Limb (tissue), 2 donors: ENCODE results near the gene MRPS18A.

Experiments
- DNase-seq, 2 donors: peaks; one replicate each; pipeline ENCODE4 v3.0.0-alpha.2; 2016; ENCODE audit errors: extremely low spot score in 2 of 2

The MRPS18A gene

DNA sequence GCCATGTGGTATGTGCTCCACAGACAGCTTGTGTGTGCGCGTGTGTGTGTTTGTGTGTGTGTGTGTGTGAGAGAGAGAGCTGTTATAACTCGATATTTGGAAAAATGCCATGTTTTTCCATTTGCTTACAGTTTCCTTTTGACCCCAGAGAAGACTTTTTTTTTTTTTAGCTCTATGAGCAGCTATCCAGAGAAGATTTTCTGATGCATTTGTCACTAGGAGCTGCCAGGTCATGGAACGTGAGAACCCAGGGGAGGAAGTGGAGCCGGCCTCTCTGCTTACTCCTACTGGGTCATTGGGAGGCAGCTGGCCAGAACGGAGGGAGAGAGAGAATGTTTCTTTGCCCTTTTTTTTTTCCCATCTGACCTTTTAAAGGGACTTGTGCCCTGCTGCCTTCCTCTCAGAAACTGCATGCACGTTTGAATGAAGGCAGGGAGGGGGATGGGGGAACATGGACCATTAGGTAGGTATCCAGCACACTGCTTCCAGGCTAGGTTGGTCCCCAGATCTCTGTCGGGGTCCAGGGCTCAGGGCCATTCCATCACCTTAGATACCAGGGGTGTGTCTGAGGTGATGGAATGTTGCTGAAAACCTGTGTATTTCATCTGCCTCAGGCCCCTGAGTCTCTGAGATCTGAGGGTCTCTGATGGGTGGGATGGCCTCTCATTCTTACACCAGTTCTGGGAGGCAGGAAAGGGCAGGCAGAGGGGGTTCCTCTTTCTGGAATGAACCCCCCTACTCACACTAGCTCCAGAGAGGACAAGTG is 11.2 kb upstream of the MRPS18A start:
- DNase-seq = peak in 1 of 2 donors; percentile 55

DNA sequence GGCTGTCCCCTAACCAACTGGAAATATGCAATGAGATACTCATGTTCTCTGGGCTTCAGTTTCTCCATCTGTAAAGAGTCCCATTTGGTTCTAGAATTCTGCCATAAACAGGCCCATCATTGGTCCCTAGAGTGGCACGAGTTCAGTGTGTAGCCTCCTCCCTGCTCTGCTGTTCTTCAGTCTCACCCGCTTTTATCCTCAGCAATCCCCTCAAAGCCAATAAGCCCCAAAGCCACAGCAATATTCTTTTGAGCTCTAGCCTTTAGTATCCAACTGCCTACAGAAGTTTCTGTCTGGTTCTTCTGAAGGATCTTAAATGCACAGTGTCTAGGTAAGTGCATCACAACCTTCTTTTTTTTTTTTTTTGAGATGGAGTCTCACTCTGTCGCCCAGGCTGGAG is 9.8 kb upstream of the MRPS18A start:
- DNase-seq = no peak

DNA sequence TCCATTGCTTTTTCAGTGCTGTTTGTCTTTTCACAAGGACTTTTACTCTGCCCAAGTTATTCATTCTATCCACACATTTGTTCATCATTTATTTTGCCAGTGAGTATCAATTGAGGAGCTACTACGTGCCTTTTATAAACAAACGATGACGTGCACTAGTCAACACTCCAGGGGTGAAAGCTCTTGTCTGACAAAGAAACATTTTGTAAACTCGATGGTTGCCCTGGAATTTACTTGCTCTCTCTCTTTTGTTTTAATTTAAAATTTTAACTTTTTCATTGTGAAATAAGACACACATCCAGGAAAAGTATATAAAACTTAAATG is 8.3 kb upstream of the MRPS18A start:
- DNase-seq = no peak

DNA sequence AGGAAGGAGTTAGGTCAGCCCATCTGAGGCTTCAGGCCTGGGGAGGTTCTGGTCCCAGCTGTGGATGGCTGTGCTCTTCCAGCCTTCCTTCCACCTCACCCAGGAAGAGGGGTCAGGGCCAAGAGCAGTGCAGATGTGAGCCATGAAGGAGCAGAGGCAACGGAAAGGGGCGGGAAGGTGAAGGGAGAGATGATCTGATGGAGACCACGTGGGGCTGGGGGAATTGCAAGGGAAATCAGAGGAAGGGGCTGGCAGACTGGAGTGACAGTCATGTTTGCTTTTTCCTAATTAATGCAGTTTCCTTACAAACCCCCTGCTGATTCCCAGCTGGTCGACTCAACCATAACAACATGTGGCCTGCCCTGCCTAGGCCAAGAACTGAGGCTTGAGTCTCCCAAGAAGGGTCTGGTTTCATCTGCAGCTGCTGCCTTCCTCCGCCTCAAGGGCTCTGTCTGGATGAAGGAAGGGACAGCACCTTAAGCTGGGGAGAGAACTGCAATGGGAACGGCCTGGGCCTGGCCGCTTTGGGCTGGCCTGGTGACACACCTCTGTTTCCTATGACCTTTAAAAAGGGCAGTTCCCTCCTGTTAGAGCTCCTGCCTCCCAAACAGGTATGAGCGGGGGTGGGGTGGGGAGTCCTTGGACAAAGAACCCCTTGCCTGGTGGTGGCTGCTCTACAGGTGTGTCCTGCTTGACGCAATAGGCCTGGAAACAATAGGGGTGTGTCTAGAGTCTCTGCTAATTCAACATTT is 7.8 kb upstream of the MRPS18A start:
- DNase-seq = peak in 1 of 2 donors; percentile 55

DNA sequence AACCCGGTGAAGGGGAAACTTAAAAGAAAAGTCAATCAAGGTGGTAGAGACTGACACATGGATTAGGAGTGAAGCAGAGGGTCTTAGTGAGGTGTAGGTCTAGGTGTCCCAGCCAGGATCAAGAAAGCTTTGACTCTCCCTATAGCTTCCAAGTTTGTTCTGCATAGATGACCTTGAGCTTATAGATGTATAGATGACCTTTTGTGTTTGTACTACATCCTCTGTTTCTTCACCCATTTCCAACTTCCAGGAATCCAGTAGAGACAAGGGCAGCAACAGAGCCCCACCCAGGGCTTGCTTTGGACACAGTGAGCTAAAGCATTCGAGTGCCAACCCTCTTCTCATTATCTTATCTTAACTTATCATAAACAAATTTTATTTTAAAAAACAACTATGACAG is 1.8 kb upstream of the MRPS18A start:
- no peak for DNase-seq

DNA sequence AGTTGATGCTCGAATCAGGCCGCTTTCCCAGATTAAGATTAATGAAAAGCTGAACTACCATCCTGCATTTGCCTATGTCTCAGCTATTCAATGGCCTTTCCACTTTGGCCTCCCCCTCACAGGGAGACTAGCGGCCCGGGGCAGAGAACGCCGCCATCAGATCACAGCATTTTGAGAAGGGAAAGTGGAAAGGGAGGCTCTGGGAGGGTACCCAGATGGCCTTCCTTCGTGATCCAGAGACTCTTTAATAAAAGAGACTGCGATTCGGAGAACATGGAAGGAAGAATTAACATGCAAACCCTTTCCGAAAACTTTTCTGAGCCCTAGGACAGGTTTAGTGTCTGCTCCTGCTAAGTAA is 533 bp downstream of the MRPS18A start:
- DNase-seq = no peak

DNA sequence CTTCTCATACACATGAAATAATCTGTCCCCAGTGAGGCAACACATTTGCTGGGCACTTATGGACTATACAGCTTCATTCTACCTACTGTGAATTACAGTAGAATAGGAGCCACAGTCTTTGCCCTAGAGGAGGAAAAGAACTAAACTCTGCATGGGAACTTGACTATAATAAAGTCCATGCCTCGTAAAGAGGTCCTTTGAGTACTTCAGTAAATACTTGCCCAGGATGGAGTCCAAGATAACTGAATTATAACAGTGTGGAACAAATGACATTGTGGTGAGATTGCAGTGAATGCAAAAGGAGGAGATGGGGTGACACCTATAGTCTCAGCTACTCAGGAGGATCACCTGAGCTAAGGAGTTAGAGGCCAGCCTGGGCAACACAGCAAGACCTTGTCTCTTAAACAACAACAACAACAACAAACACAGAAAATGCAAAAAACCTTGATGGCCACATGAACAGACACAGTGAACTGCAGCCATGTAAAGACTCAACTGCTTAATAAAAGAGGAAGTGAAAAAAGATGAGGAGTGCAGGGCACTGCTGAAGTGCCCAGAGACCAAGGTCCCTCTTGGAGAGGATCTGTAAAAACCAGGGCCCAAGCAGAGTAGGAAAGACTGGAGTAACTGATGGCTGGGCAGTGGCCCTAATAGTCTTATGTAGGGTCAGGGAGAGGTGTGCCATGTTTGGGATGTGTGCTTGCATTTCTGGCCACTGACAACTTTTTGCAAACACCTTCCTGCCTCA is 3.7 kb downstream of the MRPS18A start:
- no peak for DNase-seq

DNA sequence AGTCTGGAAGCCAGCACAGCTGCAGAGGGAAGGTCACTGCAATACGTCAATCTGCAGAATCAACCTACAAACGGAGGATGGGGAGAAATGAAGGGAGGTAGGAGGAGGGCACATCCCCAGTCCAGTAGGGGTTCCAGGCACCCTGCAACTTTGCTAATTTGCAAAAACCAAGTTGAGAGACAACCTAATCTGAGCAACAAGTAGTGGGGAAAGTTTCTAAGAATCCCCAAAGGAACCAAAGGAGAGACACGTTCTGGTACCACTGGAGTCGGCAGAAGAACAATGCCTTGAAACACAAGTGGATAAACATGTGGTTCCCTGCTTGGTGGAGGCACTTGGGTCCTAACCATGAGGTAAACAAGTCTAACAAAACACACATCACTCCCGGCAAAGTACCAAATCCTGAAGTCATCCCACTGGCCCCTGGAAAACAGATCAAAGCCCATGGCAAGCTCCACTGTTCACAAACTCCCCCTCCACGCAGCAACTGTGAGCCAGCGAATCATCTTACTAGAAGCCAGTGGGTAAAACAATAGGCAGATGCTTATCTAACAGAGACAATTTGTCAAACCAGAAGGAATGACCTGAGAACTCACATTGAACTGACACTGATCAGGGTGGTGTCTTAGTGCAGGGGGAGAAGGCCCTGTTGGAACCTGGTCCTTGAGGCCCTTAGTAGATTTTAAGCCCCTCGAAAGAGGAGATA is 4.7 kb downstream of the MRPS18A start:
- DNase-seq = no peak

DNA sequence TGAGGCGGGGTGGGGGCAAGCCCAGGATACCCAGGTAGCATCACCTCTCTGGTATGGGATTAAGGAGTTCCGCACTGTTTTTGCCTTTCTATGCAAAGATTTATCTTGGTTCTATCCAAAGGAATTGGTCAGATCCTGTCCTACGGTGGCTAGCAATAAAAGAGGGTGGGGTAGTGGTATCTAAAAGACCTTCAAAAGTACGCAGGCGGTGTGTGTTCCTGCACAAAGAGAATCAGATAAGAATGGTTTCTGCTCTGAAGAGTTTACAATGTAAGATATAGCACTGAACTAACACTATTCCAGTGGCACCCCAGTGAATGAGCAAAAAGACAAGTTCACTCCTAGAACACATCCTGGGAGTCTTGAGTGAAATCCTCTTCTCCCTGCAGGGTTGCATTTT is 6.3 kb downstream of the MRPS18A start:
- no peak for DNase-seq

DNA sequence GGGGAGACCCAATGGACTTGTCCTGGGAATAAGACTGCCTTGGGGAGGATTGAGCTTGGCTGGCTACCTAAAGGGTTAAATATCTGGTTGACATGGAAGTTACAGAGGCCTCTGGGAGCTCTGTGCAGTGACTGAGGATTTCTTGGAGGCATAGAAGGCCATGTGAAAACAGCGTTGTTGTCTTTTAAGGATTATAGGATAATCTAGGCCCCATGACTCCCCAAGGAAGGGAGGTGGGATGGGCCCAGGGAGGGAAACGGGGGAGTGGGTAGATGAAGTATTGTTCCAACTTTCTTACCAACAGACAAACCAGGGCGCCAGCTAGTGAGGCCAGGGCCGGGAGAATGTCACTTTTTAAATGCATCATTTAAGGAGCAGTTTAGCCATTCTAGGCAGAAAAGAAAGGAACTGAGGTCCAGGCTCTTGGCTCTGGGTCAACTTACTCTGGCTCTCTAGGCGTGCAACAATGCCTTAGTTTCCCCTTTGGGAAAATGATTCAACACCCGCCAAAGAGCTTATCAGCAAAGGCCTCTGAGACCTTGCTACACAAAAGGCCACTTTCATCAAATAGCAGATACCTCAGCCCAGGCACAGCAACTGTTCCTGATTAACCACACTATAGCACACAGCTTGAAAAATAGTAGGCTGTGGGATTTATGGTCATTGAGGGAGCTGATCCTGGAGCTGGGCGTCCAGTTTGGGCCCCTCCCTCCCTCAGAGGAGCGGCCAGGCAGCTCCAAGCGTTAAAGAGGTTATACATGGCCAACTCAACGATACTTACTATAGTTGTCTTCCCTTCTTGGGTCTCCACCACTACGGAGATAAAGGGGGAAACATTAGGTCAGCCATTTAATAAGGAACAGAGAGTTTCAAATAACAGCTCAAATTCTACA is 7.0 kb downstream of the MRPS18A start:
- DNase-seq = no peak

DNA sequence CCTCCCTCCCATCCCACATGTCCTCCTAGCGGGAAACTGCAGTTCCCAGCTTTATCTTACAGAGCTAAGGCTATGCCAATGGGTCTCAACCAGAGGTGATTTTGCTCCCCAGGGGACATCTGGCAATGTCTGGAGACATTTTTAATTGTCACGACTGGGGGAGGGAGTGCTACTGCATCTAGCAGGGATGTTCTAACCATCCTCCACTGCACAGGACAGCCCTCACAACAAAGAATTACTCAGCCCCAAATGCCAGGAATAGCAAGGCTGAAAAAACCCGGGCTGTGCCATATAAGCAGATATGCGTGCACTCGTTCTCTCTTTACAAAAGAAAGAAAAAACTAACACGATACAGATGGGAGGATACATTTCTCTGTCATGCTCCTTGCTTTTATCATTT is 8.5 kb downstream of the MRPS18A start:
- DNase-seq = no peak

DNA sequence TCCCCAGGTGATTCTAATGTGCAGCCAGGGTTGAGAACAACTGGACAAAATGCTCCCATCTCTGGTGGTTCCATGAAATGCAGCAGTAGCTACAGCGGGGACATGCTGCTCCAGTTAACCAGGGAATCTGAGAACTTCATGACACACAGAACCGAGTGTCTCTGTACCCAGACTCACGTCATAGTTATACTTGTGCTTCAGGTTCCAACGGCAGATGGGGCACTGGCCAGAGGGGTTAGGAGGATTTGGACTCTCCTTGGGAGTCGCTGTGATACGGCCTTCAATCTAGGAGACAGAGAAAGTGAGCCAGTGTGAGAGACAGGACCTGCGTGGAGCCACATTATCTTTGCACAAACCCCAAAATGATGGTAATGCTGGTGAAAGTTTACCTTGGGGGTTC is 9.2 kb downstream of the MRPS18A start:
- DNase-seq = no peak

DNA sequence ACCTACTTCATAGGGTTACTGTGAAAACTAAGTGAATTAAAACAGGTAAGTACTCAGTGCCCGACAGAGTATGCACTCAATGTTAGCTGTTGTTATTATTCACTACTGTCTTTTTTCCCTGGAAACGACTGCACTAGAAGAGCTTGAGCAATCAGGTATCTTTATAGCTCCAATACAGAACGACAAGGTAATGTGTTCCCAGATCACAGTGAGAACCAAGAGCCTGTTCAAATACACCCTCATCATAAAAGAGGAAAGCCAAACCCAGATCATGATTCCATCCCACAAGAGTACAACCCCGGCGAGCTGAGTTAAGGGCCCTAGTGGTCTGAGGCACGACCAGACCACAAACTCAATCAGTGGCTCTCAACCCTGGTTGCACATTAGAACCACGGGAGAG is 9.8 kb downstream of the MRPS18A start:
- no peak for DNase-seq

DNA sequence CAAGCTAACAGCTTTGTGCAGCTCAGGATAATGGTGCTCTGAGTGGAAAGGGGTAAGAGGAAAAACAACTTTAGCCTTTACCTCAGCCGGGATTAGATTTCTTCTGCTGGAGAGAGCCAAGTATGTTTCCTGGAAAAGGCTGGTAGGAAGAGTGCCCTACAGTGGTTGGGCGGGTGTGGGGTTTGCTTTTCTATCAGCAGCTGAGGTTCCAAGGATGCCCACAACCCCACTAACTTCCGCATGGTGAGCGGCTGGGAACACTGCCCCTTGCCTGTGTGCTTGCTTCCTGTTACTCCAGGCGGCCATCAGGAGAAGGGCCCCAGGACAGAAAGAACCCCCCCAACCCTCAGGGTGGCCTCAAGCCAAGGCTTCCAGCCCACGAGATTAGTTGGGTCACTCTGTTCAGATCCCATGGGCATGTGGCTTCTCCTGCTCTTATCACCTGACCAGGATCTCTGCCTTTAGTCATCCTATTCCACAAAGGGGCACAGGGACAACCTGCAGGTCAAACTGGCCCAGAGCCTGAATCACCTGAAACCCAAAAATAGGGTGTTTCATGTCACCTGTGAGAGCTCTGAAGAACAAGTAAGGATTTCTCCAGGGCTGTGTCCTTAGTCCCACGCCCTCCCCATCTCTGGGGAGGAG is 10.5 kb downstream of the MRPS18A start:
- DNase-seq = no peak

DNA sequence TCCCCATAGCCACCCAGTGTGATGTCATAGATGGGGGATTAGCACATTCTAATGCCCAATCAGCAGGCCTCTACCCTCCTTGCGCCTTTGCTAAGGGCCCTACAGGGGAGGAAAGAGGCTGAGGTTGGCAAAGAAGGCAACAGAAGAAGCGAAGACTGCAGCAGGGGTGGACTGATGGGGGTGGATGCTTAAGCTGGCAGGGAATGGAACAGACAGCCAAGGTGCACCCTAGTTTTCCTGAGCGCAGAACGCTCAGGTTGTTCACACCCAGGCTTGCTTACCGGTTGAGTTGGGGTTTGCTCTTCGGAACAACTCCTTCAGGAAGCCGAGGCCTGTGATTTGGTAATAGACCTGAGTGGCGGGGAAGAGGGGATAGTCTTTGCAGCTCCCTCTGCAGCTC is 12.7 kb downstream of the MRPS18A start:
- DNase-seq = no peak

DNA sequence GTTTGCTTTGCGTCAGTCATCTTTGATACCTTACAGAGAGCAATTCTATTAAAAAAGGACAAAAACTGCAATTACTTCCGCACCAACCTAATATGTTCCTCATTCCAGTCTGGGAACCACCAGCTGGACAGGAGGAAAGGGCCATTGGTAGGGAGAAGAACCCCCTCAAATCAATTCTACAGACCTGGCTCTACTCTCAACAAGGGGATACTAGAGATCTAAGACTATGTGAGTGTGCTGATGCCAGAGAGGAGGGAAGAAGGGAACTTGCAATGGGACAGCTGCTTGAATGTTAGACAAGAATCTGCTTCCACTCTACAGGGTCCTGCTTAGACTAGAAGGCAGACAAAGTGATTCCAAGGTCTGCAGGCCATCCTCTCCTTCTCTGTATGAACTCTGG is 13.3 kb downstream of the MRPS18A start:
- DNase-seq = no peak

DNA sequence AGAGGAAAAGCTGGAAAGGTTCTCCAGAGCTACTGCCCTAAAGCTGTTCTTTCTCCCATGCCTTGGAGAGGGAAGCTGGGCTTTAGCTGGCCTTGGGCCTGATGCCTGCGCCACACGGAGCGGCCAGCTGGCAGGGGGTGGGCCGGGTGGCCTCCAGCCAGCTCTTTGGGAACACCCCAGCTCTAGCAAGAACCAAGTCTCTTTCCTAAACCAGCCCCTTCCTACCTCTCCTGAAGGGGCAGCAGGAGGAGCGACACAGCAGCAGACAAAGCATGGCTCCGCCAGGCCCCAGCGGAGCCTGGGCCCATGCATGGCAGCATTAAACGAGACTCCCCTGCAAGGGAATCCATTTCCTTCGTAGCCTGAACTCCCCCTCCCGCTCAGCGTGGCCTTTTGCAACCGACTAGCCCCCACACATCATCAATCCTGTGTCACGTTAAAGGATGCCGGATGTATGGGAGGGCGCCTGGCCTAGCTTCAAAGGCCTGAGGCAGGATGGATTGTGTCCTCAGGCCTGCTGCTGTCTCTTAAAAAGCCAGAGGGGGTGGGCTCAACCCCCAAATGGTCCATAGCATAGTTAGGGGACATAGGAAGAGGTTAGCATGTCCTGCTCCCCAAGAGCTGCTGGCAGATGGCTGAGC is 14.0 kb downstream of the MRPS18A start:
- DNase-seq = no peak

DNA sequence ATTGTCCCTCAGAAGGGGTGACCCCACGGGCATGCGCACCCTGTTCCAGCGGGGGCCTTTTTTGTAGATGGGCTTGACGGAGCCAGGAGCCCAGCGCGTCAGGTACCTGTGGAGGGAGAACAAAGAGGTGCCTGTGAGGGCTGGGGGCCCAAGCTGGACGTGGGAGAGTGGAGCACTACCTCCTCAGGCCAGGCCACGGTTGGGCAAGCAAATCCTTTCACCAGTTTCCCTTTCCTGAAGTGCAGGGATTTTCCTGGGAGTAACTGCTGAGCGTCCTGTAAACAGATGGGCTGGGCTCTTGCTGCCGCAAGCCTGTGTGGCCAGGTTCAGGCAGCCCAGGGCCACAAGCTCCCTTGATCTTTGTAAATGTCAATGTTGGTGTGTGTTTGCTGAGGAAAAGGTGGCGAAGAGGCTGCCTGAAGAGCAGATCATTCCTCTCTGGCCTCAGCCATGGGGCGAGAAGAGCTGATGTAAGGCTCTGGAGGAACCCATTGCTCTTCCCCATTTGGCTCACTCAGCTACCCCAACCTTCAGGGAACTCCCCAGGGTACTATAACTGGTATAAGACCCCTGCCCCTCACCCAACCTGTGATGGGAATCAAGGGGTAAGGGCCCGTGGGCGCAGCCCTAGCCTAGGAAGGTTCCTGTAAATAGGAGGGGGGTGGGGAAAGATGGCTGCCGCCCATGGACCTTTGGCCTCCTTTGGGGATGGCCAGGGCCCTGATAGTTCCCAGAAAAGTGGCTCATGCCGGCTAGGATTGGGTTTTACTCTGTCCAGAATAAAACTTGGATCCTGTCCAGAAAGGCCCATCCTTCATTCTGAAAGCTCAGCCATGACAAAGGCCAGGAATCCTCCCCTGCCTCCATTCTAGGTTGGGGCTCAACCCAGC is 15.5 kb downstream of the MRPS18A start:
- no peak for DNase-seq
